WTC11 (cell line): ENCODE measurements around the gene GRM1. TPM values are rescaled to one million over a fixed set of nuclear protein-coding genes. Genes with fewer than 3 reads are reported as not detected.

Experiments
- ATAC-seq: fragments of 200-7000 bp; cut with Tn5 transposase; 2 replicates; pipeline ENCODE4 v1.10.0; 2021; ENCODE audit warnings: mild to moderate bottlenecking, moderate library complexity
- CTCF ChIA-PET: fragments of 300-600 bp; sonication (Branson Sonifier 250); formaldehyde crosslinking; loops from one replicate; lab custom pipeline; 2021; ENCODE audit warnings: antibody characterized with exemption; lab: Charles Lee
- POLR2A ChIA-PET: fragments of 350-600 bp; sonication (Branson Sonifier 250); formaldehyde crosslinking; loops from one replicate; lab custom pipeline; 2021; ENCODE audit warnings: antibody characterized with exemption; lab: Charles Lee
- DNase-seq: peaks from one replicate; pipeline ENCODE4 v3.0.0; 2021; ENCODE audit warnings: low spot score
- H3K27ac Mint-ChIP-seq: 2 replicates; pipeline ENCODE4 v1.8.0; 2021; ENCODE audit warnings: mixed read lengths
- H3K27me3 Mint-ChIP-seq: 2 replicates; pipeline ENCODE4 v1.8.0; 2021; ENCODE audit warnings: low read depth, mild to moderate bottlenecking, moderate library complexity, mixed read lengths
- H3K36me3 Mint-ChIP-seq: 2 replicates; pipeline ENCODE4 v1.8.0; 2021; ENCODE audit warnings: mixed read lengths
- H3K4me1 Mint-ChIP-seq: 2 replicates; pipeline ENCODE4 v1.8.0; 2022; ENCODE audit warnings: mixed read lengths
- H3K4me3 Mint-ChIP-seq: 2 replicates; pipeline ENCODE4 v1.8.0; 2021; ENCODE audit warnings: mild to moderate bottlenecking, moderate library complexity, mixed read lengths
- H3K9me3 Mint-ChIP-seq: 2 replicates; pipeline ENCODE4 v1.8.0; 2021; ENCODE audit warnings: mixed read lengths
- ATF6 ChIP-seq: sonication (generic); formaldehyde crosslinking; IDR thresholded peaks from 2 replicates; pipeline ENCODE4 v1.8.1; 2023; ENCODE audit warnings: mild to moderate bottlenecking, missing genetic modification reagents
- GTF2I ChIP-seq: fragments of 250-450 bp; sonication (Bioruptor Pico); conservative IDR thresholded peaks from 2 replicates; pipeline ENCODE4 v1.4.0; 2021; ENCODE audit warnings: mild to moderate bottlenecking
- NFATC4 ChIP-seq: fragments of 250-450 bp; sonication (Bioruptor Pico); IDR thresholded peaks from 2 replicates; pipeline ENCODE4 v1.9.0; 2021; ENCODE audit warnings: mild to moderate bottlenecking
- PRDM15 ChIP-seq: sonication (generic); formaldehyde crosslinking; IDR thresholded peaks from 2 replicates; pipeline ENCODE4 v1.8.0; 2022; ENCODE audit warnings: missing genetic modification reagents
- RORB ChIP-seq: fragments of 250-450 bp; sonication (Bioruptor Pico); IDR thresholded peaks from 2 replicates; pipeline ENCODE4 v1.9.0; 2021; ENCODE audit warnings: mild to moderate bottlenecking
- TCF7 ChIP-seq: sonication (generic); formaldehyde crosslinking; IDR thresholded peaks from 2 replicates; pipeline ENCODE4 v1.8.0; 2022; ENCODE audit warnings: mild to moderate bottlenecking, low read depth, missing genetic modification reagents, moderate library complexity
- ZNF416 ChIP-seq: fragments of 250-450 bp; sonication (Bioruptor Pico); IDR thresholded peaks from 2 replicates; pipeline ENCODE4 v1.9.0; 2021; ENCODE audit warnings: mild to moderate bottlenecking, inconsistent platforms
- total RNA-seq: library from RNA; stranded (reverse); gene quantifications from 3 replicates; pipeline ENCODE4 v1.2.3, GENCODE V29; 2021
- TF ChIP-seq, protein P1 (sequence below): sonication (generic); formaldehyde crosslinking; IDR thresholded peaks from 2 replicates; pipeline ENCODE4 v1.8.1; 2023; ENCODE audit warnings: mild to moderate bottlenecking, missing genetic modification reagents, moderate library complexity
- TF ChIP-seq, protein P2 (sequence below): sonication (generic); formaldehyde crosslinking; IDR thresholded peaks from 2 replicates; pipeline ENCODE4 v1.8.0; 2023; ENCODE audit warnings: mild to moderate bottlenecking, missing genetic modification reagents
- TF ChIP-seq, protein P3 (sequence below): sonication (generic); formaldehyde crosslinking; IDR thresholded peaks from 2 replicates; pipeline ENCODE4 v1.8.1; 2023; ENCODE audit warnings: mild to moderate bottlenecking, moderate library complexity, missing genetic modification reagents
- TF ChIP-seq, protein P4 (sequence below): sonication (generic); formaldehyde crosslinking; IDR thresholded peaks from 2 replicates; pipeline ENCODE4 v1.8.0; 2022; ENCODE audit warnings: mild to moderate bottlenecking, missing genetic modification reagents
- TF ChIP-seq, protein P5 (sequence below): sonication (generic); formaldehyde crosslinking; IDR thresholded peaks from 2 replicates; pipeline ENCODE4 v1.8.0; 2023; ENCODE audit warnings: missing genetic modification reagents, mild to moderate bottlenecking, borderline replicate concordance

GRM1 gene
- total RNA-seq, 1 experiment from 2014 or later = 0.46 TPM

DNA sequence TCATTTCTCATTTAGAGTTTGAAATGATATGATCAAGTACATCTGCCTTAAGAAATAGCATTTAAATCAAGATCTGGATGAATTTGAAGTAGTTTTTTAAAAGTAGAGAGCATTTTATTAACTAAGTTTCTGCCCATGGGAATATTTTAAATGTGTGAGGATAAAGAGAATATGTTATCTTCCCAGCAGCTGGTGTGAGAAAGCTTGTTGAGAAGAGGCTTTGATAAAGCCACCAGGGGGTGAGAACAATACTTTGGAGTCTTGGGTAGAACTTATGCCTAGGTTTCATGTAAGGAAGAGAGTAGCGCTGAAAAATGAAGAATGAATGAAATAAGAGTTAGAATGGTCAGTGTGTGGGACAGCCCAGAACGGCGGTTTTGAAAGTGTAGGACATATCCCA is 190.2 kb downstream of the GRM1 start (continued):
- TF ChIP-seq, protein P1, sequence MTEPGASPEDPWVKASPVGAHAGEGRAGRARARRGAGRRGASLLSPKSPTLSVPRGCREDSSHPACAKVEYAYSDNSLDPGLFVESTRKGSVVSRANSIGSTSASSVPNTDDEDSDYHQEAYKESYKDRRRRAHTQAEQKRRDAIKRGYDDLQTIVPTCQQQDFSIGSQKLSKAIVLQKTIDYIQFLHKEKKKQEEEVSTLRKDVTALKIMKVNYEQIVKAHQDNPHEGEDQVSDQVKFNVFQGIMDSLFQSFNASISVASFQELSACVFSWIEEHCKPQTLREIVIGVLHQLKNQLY = no peak
- TF ChIP-seq, protein P2, sequence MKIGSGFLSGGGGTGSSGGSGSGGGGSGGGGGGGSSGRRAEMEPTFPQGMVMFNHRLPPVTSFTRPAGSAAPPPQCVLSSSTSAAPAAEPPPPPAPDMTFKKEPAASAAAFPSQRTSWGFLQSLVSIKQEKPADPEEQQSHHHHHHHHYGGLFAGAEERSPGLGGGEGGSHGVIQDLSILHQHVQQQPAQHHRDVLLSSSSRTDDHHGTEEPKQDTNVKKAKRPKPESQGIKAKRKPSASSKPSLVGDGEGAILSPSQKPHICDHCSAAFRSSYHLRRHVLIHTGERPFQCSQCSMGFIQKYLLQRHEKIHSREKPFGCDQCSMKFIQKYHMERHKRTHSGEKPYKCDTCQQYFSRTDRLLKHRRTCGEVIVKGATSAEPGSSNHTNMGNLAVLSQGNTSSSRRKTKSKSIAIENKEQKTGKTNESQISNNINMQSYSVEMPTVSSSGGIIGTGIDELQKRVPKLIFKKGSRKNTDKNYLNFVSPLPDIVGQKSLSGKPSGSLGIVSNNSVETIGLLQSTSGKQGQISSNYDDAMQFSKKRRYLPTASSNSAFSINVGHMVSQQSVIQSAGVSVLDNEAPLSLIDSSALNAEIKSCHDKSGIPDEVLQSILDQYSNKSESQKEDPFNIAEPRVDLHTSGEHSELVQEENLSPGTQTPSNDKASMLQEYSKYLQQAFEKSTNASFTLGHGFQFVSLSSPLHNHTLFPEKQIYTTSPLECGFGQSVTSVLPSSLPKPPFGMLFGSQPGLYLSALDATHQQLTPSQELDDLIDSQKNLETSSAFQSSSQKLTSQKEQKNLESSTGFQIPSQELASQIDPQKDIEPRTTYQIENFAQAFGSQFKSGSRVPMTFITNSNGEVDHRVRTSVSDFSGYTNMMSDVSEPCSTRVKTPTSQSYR (CRISPR knock-in tag) = no peak
- TF ChIP-seq RORB (CRISPR knock-in tag) = no peak
- no peak for TF ChIP-seq PRDM15
- TF ChIP-seq ZNF416 (CRISPR knock-in tag) = no peak
- TF ChIP-seq, all 79 proteins: peak for 0

GRCh38 chr6:146224449-146224848 is 195.6 kb downstream of the GRM1 start:
- no peak overlapping the region for H3K4me3 Mint-ChIP-seq
- POLR2A ChIA-PET = no interaction called here
- no peak for DNase-seq
- 0 out of 2 replicates have a peak, but pooled peaks cover 4% of the 10 kb centered on the region for H3K4me1 Mint-ChIP-seq
- no peaks in the 10 kb centered on the region for H3K36me3 Mint-ChIP-seq
- CTCF ChIA-PET = no interaction called here
- TF ChIP-seq, protein P3, sequence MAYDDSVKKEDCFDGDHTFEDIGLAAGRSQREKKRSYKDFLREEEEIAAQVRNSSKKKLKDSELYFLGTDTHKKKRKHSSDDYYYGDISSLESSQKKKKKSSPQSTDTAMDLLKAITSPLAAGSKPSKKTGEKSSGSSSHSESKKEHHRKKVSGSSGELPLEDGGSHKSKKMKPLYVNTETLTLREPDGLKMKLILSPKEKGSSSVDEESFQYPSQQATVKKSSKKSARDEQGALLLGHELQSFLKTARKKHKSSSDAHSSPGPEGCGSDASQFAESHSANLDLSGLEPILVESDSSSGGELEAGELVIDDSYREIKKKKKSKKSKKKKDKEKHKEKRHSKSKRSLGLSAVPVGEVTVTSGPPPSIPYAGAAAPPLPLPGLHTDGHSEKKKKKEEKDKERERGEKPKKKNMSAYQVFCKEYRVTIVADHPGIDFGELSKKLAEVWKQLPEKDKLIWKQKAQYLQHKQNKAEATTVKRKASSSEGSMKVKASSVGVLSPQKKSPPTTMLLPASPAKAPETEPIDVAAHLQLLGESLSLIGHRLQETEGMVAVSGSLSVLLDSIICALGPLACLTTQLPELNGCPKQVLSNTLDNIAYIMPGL (CRISPR knock-in tag) = no peak
- TF ChIP-seq GTF2I (CRISPR knock-in tag) = no peak
- no peak for TF ChIP-seq ATF6 (CRISPR knock-in tag)
- no peak for TF ChIP-seq RORB (CRISPR knock-in tag)
- TF ChIP-seq, protein P4, sequence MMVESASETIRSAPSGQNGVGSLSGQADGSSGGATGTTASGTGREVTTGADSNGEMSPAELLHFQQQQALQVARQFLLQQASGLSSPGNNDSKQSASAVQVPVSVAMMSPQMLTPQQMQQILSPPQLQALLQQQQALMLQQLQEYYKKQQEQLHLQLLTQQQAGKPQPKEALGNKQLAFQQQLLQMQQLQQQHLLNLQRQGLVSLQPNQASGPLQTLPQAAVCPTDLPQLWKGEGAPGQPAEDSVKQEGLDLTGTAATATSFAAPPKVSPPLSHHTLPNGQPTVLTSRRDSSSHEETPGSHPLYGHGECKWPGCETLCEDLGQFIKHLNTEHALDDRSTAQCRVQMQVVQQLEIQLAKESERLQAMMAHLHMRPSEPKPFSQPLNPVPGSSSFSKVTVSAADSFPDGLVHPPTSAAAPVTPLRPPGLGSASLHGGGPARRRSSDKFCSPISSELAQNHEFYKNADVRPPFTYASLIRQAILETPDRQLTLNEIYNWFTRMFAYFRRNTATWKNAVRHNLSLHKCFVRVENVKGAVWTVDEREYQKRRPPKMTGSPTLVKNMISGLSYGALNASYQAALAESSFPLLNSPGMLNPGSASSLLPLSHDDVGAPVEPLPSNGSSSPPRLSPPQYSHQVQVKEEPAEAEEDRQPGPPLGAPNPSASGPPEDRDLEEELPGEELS (CRISPR knock-in tag) = no peak
- no peak for TF ChIP-seq TCF7 (CRISPR knock-in tag)
- TF ChIP-seq, protein P5, sequence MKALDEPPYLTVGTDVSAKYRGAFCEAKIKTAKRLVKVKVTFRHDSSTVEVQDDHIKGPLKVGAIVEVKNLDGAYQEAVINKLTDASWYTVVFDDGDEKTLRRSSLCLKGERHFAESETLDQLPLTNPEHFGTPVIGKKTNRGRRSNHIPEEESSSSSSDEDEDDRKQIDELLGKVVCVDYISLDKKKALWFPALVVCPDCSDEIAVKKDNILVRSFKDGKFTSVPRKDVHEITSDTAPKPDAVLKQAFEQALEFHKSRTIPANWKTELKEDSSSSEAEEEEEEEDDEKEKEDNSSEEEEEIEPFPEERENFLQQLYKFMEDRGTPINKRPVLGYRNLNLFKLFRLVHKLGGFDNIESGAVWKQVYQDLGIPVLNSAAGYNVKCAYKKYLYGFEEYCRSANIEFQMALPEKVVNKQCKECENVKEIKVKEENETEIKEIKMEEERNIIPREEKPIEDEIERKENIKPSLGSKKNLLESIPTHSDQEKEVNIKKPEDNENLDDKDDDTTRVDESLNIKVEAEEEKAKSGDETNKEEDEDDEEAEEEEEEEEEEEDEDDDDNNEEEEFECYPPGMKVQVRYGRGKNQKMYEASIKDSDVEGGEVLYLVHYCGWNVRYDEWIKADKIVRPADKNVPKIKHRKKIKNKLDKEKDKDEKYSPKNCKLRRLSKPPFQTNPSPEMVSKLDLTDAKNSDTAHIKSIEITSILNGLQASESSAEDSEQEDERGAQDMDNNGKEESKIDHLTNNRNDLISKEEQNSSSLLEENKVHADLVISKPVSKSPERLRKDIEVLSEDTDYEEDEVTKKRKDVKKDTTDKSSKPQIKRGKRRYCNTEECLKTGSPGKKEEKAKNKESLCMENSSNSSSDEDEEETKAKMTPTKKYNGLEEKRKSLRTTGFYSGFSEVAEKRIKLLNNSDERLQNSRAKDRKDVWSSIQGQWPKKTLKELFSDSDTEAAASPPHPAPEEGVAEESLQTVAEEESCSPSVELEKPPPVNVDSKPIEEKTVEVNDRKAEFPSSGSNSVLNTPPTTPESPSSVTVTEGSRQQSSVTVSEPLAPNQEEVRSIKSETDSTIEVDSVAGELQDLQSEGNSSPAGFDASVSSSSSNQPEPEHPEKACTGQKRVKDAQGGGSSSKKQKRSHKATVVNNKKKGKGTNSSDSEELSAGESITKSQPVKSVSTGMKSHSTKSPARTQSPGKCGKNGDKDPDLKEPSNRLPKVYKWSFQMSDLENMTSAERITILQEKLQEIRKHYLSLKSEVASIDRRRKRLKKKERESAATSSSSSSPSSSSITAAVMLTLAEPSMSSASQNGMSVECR (CRISPR knock-in tag) = no peak
- TF ChIP-seq NFATC4 (CRISPR knock-in tag) = no peak
- TF ChIP-seq, all 79 proteins: peak for 0
- ATAC-seq = no peak
- H3K9me3 Mint-ChIP-seq = peaks cover 4% of the 10 kb centered on the region
- H3K27me3 Mint-ChIP-seq = no peaks in the 10 kb centered on the region
- H3K27ac Mint-ChIP-seq = no peak overlapping the region
